ENCODE measurements around the gene AFF2.
"Not testable (repeated sequence)": the region's sequence is repeated elsewhere in the genome, so short reads cannot be mapped to it uniquely, and the experiment has no call there.

AFF2 gene

DNA sequence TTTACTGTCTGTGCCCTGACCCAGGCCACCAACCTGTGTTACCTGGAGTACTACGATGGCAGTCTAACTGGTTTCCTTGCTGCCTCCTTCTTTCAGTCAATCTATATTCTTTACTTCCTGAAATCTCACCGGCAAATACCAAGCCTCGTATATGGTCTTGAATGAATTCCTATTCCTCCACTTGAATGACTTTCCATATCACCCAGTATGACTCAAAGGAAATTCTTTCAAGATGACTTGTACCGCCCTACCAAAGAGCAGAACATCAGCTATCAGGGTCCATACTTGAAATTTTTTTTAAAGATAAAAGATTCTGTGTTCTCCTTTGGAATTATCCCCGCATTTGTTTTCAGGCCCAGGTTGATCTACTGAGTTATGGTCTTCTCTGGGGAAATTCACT is 378.0 kb downstream of the AFF2 start:
- TF ChIP-seq POLR2A (IDR thresholded peaks at IDR 0.05; ENCODE audit: low read depth, low read length) (no peak), TAF1 (IDR thresholded peaks at IDR 0.05; ENCODE audit: low read depth, low read length) (no peak), POU2F2 (IDR thresholded peaks at IDR 0.05; ENCODE audit: low read depth, low read length) (no peak), SPI1 (IDR thresholded peaks at IDR 0.05; ENCODE audit: low read depth, low read length) (no peak), POLR2AphosphoS5 (IDR thresholded peaks at IDR 0.05; ENCODE audit: low read depth, low read length) (no peak), PAX5 (IDR thresholded peaks at IDR 0.05; ENCODE audit: insufficient read depth, low read length, severe bottlenecking) (no peak)
- DNase-seq (ENCODE audit: insufficient read length, low spot score): no peak
- FAIRE-seq: no peak

DNA sequence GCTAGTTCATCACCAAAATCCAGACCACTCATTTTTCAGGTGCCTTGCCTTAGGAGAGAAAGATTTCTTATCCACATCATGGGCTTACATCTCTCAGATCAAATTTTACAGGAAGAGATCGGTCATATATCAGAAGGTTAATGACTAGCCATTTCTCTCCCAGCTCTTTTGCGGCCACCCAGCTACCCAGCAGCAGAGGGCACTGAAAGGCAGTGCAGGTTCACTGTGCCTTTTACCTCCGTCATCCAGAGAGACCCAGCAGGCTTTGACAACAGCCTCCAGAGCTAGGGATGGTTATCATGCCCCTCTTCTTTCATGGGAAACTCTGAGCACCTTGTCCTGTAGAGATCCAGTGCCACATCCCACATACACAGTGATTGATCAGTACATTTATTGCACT is 384.8 kb downstream of the AFF2 start:
- DNase-seq (ENCODE audit: insufficient read length, low spot score) (no peak), FAIRE-seq (no peak)
- no peak for TF ChIP-seq POLR2AphosphoS5 (IDR thresholded peaks at IDR 0.05; ENCODE audit: low read depth, low read length)
- no peak for TF ChIP-seq SPI1 (IDR thresholded peaks at IDR 0.05; ENCODE audit: low read depth, low read length)
- TF ChIP-seq TAF1 (IDR thresholded peaks at IDR 0.05; ENCODE audit: low read depth, low read length): no peak
- no peak for TF ChIP-seq POU2F2 (IDR thresholded peaks at IDR 0.05; ENCODE audit: low read depth, low read length)
- no peak for TF ChIP-seq PAX5 (IDR thresholded peaks at IDR 0.05; ENCODE audit: insufficient read depth, low read length, severe bottlenecking)
- TF ChIP-seq POLR2A (IDR thresholded peaks at IDR 0.05; ENCODE audit: low read depth, low read length): no peak

DNA sequence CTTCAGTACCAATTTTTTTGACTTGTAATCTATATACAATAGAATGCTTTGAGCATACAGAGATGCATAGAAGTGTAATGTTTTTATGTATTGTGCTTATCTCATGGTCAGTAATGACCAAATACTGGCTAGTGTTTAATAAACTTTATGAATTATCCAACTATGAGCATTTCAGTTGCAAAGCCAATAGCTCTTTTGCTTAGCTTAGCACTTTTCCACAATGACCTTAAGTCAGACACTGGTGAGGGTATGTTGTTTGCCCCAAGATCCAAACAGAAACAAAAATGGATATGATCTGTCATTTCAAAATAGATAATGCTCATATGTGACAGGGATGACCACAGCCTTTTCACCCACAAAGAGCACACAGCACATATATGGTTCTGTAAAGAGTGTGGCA is 393.0 kb downstream of the AFF2 start:
- no peak for DNase-seq (ENCODE audit: insufficient read length, low spot score)
- no peak for TF ChIP-seq PAX5 (IDR thresholded peaks at IDR 0.05; ENCODE audit: insufficient read depth, low read length, severe bottlenecking)
- no peak for TF ChIP-seq SPI1 (IDR thresholded peaks at IDR 0.05; ENCODE audit: low read depth, low read length)
- no peak for TF ChIP-seq POLR2A (IDR thresholded peaks at IDR 0.05; ENCODE audit: low read depth, low read length)
- TF ChIP-seq POLR2AphosphoS5 (IDR thresholded peaks at IDR 0.05; ENCODE audit: low read depth, low read length): no peak
- TF ChIP-seq POU2F2 (IDR thresholded peaks at IDR 0.05; ENCODE audit: low read depth, low read length): no peak
- no peak for TF ChIP-seq TAF1 (IDR thresholded peaks at IDR 0.05; ENCODE audit: low read depth, low read length)
- FAIRE-seq: no peak

DNA sequence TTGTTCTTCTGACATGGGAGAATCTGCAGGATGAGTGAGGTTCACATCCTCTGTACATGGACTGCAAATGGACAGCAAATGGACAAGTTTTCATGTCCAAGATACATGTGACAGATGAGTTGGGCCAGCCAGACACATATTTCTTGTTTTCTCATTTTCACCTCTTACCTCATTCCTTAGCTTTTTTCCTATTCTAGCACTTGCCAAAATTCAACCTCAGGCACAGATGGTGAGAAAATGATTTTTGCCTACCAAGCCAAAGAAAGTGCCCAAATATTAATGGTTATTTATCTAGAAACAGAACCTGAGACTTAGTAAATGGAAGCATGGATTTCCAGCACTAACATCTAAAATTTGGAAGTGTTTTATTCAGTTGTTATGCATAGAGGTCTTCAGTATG is 402.2 kb downstream of the AFF2 start:
- no peak for TF ChIP-seq POU2F2 (IDR thresholded peaks at IDR 0.05; ENCODE audit: low read depth, low read length)
- TF ChIP-seq TAF1 (IDR thresholded peaks at IDR 0.05; ENCODE audit: low read depth, low read length): no peak
- no peak for TF ChIP-seq SPI1 (IDR thresholded peaks at IDR 0.05; ENCODE audit: low read depth, low read length)
- TF ChIP-seq POLR2AphosphoS5 (IDR thresholded peaks at IDR 0.05; ENCODE audit: low read depth, low read length): no peak
- no peak for TF ChIP-seq POLR2A (IDR thresholded peaks at IDR 0.05; ENCODE audit: low read depth, low read length)
- TF ChIP-seq PAX5 (IDR thresholded peaks at IDR 0.05; ENCODE audit: insufficient read depth, low read length, severe bottlenecking): no peak
- FAIRE-seq: no peak
- DNase-seq (ENCODE audit: insufficient read length, low spot score): no peak

DNA sequence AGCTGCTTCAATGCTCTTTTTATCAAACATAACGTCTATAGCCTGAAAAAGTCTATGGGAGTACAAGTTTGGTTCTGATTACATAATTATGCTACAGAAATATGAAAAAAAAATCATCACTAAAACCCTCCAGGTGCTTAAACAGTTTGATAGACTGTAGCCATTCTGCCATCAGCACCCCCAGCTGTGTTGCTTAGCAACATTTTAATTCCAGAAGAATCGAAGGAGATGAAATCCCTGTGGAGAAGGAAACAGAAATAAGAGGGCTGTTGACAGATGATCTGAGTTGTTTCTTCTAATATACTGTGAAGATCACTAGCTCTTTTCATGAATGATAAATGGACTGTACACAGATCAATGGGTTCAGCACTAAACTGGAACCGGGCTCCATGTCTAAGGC is 402.8 kb downstream of the AFF2 start:
- FAIRE-seq: no peak
- TF ChIP-seq POLR2AphosphoS5 (IDR thresholded peaks at IDR 0.05; ENCODE audit: low read depth, low read length): no peak
- no peak for TF ChIP-seq PAX5 (IDR thresholded peaks at IDR 0.05; ENCODE audit: insufficient read depth, low read length, severe bottlenecking)
- TF ChIP-seq TAF1 (IDR thresholded peaks at IDR 0.05; ENCODE audit: low read depth, low read length): no peak
- TF ChIP-seq SPI1 (IDR thresholded peaks at IDR 0.05; ENCODE audit: low read depth, low read length): no peak
- no peak for TF ChIP-seq POU2F2 (IDR thresholded peaks at IDR 0.05; ENCODE audit: low read depth, low read length)
- no peak for TF ChIP-seq POLR2A (IDR thresholded peaks at IDR 0.05; ENCODE audit: low read depth, low read length)
- no peak for DNase-seq (ENCODE audit: insufficient read length, low spot score)

DNA sequence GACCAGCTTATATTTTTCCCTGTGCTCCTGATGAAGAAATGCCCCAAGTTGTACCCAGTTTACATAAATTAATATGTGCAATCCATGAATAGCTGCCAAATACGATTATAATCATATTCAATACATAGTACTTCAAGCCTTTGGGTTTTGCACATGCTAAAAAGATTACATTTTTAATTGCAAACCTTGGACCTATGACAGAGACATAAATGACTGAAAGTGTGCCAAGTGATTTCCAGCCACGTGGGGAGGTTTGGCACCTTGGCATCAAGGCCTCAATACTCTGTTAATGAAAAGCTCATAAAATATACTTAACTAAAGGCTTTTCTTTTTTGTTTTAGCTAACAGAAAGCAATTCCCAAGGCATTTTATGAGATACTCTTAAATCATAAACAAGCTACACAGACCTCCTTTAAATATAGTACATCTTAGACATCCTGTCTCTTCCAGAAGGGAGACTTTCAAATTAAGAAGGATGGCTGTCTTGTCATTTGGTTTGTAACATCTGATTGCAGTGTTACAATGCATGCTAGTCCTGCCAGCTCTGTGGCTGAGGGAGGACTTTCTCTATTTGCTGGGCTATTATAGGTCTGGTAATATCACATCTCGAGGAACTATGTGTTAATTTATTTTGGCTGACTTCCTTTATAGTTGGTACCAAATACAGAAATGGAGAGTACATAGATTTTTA is 404.1 kb downstream of the AFF2 start:
- DNase-seq (ENCODE audit: insufficient read length, low spot score): no peak
- TF ChIP-seq TAF1 (IDR thresholded peaks at IDR 0.05; ENCODE audit: low read depth, low read length) (no peak), SPI1 (IDR thresholded peaks at IDR 0.05; ENCODE audit: low read depth, low read length) (no peak), POLR2AphosphoS5 (IDR thresholded peaks at IDR 0.05; ENCODE audit: low read depth, low read length) (no peak), POLR2A (IDR thresholded peaks at IDR 0.05; ENCODE audit: low read depth, low read length) (no peak), POU2F2 (IDR thresholded peaks at IDR 0.05; ENCODE audit: low read depth, low read length) (no peak), PAX5 (IDR thresholded peaks at IDR 0.05; ENCODE audit: insufficient read depth, low read length, severe bottlenecking) (no peak)
- no peak for FAIRE-seq

DNA sequence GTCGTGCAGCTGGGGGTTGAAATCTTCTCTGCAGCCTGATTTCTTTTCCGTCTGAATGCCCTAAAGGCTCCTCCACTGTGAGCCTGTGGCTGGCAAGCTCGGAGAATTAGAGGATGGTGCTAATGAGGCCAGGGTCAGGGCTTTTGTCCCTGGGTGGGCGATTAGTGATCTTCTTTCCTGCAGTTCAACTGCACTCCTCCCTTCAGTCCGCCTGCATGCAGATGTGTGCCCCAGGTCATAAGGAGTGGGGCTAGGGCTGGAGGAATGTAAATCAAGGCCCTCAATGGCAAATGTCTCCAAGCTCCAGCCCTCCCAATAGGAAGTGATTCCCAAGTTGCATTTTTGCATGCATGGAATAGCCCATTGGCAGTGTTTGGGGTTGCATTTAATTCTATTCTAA is 405.0 kb downstream of the AFF2 start:
- FAIRE-seq (no peak), DNase-seq (ENCODE audit: insufficient read length, low spot score) (no peak)
- TF ChIP-seq PAX5 (IDR thresholded peaks at IDR 0.05; ENCODE audit: insufficient read depth, low read length, severe bottlenecking) (no peak), POLR2A (IDR thresholded peaks at IDR 0.05; ENCODE audit: low read depth, low read length) (no peak), POLR2AphosphoS5 (IDR thresholded peaks at IDR 0.05; ENCODE audit: low read depth, low read length) (no peak), SPI1 (IDR thresholded peaks at IDR 0.05; ENCODE audit: low read depth, low read length) (no peak), POU2F2 (IDR thresholded peaks at IDR 0.05; ENCODE audit: low read depth, low read length) (no peak), TAF1 (IDR thresholded peaks at IDR 0.05; ENCODE audit: low read depth, low read length) (no peak)

DNA sequence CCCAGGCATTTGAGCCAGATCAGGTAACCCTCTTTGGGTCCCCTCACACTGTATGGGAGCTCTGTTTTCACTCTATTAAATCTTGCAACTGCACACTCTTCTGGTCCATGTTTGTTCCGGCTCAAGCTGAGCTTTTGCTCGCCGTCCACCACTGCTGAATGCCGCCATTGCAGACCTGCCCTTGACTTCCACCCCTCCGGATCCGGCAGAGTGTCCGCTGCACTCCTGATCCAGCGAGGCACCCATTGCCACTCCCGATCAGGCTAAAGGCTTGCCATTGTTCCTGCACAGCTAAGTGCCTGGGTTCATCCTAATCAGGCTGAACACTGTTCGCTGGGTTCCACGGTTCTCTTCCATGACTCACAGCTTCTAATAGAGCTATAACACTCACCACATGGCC is 406.2 kb downstream of the AFF2 start:
- DNase-seq (ENCODE audit: insufficient read length, low spot score); FAIRE-seq: not testable (repeated sequence)

DNA sequence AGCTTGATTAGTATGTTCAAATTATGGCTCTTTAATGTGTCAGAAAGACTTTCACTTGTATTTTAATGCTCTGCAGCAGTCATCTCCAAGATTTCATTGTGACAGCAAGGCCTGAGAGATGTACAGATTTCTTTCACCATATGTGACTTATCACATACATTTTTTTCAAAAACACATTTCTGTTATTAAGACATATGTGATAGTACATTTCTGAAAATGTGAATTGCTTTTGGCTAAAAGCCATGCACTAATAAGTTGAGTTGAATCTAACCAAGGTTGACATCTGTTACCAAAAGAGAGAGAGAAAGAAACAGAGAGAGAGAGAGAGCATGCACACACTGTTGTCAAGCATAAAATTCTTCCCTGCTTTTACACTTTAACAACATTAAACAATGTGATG is 409.3 kb downstream of the AFF2 start:
- DNase-seq (ENCODE audit: insufficient read length, low spot score) (no peak), FAIRE-seq (no peak)
- TF ChIP-seq POU2F2 (IDR thresholded peaks at IDR 0.05; ENCODE audit: low read depth, low read length) (no peak), POLR2AphosphoS5 (IDR thresholded peaks at IDR 0.05; ENCODE audit: low read depth, low read length) (no peak), POLR2A (IDR thresholded peaks at IDR 0.05; ENCODE audit: low read depth, low read length) (no peak), TAF1 (IDR thresholded peaks at IDR 0.05; ENCODE audit: low read depth, low read length) (no peak), PAX5 (IDR thresholded peaks at IDR 0.05; ENCODE audit: insufficient read depth, low read length, severe bottlenecking) (no peak), SPI1 (IDR thresholded peaks at IDR 0.05; ENCODE audit: low read depth, low read length) (no peak)

DNA sequence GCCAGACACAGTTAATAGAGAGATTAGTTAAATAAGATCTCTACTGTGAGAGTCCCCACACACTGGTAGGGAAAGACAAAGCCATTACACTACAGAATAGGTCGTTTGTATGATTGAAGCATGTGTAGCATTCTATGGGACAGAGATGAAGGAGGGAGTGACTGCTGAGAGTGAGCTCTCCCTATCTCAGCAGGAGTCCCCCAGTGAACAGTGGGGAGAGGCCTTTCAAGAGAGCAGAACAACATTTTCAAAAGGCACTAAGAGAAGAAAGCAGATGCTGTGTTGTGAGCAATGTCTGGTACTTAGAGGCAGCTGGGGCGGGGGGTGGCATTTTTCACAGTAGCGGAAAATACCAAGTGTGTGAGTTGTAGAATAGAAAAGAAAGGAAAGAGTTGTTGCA is 413.6 kb downstream of the AFF2 start:
- DNase-seq (ENCODE audit: insufficient read length, low spot score) (no peak), FAIRE-seq (no peak)
- TF ChIP-seq PAX5 (IDR thresholded peaks at IDR 0.05; ENCODE audit: insufficient read depth, low read length, severe bottlenecking): no peak
- TF ChIP-seq TAF1 (IDR thresholded peaks at IDR 0.05; ENCODE audit: low read depth, low read length): no peak
- no peak for TF ChIP-seq POLR2A (IDR thresholded peaks at IDR 0.05; ENCODE audit: low read depth, low read length)
- TF ChIP-seq SPI1 (IDR thresholded peaks at IDR 0.05; ENCODE audit: low read depth, low read length): no peak
- no peak for TF ChIP-seq POU2F2 (IDR thresholded peaks at IDR 0.05; ENCODE audit: low read depth, low read length)
- TF ChIP-seq POLR2AphosphoS5 (IDR thresholded peaks at IDR 0.05; ENCODE audit: low read depth, low read length): no peak
